RPMI7951 (cell line): ENCODE data around the gene TMEM134. TPM values are rescaled to one million over a fixed set of nuclear protein-coding genes. Genes with fewer than 3 reads are reported as not detected.

Experiments used
- DNase-seq: peaks from one replicate; pipeline ENCODE4 v3.0.0-alpha.2; 2012; ENCODE audit warnings: low read depth
- total RNA-seq: library from RNA; depleted of rRNA; stranded (reverse); fragments of >200 nt; shearing (Covaris generic); gene quantifications from 2 replicates; pipeline ENCODE4 v1.2.3, GENCODE V29; 2014; rRNA removed

Gene TMEM134
- total RNA-seq, 1 experiment from 2014 or later = 28.0 TPM

GRCh38 chr11:67422891-67423290, 46.2 kb downstream of the TMEM134 start:
- DNase-seq = no peak

DNA sequence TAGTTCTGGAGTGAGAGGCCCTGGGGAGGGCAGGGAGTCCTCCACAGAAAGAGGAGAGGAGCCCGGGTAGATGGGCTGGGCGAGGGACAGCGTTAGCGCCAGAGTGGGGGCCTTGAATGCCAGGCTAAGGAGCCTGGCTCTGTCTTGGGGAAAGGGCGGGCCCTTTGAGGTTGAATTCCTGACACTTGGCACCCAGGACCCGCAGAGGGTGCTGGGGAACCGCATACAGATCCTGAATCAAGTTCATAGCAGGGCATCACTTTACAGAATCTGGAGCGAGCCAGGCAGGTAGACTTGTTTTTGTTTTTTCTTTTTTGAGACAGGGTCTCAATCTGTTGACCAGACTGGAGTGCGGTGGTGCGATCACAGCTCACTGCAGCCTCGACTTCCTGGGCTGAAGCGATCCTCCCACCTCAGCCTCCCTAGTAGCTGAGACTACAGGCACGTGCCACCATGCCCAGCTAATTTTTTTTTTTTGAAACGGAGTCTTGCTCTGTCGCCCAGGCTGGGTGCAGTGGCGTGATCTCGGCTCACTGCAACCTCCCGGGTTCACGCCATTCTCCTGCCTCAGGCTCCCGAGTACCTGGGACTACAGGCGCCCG, 47.5 kb downstream of the TMEM134 start:
- DNase-seq = no peak

DNA sequence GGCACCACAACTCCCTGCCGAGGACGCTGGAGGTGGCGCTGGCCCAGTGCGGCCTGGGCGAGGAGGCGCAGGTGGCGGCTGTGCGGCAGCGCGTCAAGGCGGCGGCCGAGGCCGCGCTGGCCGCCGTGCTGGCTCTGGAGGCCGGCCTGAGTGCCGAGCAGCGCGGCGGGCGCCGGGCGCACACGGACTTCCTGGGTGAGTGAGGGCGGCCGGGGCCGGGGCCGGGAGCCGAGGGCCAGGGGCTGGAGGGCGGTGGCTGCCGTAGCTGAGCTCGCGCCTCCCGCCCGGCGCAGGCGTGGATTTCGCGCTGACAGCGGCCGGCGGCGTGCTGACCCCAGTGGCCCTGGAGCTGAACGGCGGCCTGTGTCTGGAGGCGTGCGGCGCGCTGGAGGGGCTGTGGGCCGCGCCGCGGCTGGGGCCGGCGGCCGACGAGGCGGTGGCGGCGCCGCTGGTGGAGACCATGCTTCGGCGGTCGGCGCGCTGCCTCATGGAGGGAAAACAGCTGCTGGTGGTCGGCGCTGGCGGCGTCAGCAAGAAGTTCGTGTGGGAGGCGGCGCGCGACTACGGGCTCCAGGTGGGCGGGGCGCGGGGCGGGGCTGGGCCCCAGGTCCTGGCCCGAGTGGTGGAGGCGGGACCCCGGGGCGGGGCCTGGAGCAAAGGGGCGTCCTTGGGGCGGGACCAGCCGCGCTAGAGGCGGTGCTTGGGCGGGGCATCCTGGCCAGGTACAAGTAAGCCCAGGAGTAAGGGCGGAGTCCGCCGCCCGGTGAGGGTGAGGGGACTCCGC, 48.2 kb downstream of the TMEM134 start:
- DNase-seq = peak; percentile 87

GRCh38 chr11:67420147-67420645, 48.9 kb downstream of the TMEM134 start:
- DNase-seq = no peak

DNA sequence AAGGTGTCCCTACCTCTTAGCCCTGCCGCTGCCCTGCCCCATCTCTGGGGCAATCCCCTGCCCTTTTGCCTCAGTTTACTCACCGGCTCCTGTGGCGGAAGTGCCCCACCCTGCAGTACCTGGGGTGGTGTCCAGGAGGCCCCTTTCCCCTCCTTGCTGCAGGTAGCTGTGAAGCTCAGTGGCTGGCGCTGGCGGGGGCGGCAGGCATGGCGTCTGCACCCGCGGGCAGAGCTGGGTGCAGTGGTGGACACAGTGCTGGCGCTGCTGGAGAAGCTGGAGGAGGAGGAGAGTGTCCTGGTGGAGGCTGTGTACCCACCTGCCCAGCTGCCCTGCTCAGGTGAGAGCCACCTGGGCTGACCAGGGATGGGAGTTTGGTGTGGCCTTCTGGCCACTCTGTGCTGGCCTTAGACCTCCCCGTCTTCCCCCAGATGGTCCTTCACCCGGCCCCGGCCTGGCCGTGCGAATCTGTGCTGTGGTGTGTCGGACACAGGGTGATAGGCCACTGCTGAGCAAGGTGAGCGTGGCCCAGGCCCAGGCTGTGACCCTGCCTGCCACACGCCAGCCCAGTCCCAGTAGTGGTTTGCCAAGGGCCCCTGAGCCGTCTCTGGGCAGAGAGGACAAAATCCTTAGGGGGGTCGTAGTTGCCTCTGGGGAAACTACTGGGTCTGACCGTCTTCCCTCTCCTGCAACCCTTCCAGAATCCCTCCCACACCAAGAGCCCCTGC, 49.6 kb downstream of the TMEM134 start:
- no peak for DNase-seq

DNA sequence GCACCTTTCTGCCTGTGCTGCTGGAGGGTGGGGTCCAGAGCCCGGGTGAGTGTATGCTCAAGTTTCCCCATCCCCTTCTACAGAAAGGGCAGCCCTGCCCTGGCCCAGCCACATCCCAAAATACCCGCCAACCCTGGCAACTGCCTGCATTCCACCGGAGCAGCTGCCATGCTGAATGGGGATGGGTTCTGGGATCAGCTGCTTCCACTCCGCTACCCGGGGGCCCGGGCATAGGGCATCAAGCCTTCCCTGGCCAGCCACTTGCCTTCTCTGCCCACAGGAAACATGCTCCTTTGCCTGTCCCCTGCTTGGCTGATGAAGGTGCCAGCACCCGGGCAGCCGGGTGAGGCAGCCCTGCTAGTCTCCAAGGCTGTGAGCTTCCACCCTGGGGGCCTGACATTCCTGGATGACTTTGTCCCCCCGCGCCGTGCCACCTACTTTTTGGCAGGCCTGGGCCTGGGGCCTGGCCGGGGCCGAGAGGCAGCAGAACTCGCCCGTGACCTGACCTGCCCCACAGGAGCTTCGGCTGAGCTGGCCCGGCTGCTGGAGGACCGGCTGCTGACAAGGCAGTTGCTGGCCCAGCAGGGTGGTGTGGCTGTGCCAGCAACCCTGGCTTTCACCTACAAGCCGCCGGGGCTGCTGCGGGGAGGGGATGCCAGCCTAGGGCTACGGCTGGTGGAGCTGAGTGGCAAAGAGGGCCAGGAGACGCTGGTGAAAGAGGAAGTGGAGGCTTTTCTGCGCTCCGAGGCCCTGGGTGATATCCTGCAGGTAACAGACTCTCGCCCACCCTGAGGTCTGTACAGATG, 50.4 kb downstream of the TMEM134 start:
- no peak for DNase-seq

DNA sequence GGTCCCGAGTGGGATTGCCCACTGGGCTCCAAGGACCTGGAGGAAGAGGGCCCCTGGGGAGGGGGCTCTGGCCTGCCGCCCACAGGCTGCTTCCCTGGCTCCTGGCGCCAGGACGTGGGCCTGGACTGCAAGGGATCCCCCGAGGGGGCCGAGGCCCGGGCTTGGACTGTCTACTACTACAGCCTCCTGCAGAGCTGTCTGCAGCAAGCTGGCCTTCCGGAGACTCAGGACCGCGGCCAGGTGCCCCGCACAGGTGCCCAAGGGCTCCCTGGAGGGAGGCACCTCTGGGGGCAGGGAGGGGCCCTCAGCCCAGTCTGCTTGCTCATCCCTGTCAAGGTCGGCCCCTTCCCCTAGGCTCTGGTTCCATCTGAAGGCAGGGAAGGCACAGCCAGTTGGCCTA, 51.6 kb downstream of the TMEM134 start:
- DNase-seq = no peak

- no peak for DNase-seq
Observed at GRCh38 chr11:67416416-67417335, 52.4 kb downstream of the TMEM134 start.

- no peak for DNase-seq
Observed at GRCh38 chr11:67415501-67416304, 53.3 kb downstream of the TMEM134 start, which contains the start of gene CARNS1. CARNS1 (plus strand) TSS chr11:67415678; CDS start chr11:67416200, 522 bp downstream.

GRCh38 chr11:67413266-67413849, 55.7 kb downstream of the TMEM134 start:
- no peak for DNase-seq

DNA sequence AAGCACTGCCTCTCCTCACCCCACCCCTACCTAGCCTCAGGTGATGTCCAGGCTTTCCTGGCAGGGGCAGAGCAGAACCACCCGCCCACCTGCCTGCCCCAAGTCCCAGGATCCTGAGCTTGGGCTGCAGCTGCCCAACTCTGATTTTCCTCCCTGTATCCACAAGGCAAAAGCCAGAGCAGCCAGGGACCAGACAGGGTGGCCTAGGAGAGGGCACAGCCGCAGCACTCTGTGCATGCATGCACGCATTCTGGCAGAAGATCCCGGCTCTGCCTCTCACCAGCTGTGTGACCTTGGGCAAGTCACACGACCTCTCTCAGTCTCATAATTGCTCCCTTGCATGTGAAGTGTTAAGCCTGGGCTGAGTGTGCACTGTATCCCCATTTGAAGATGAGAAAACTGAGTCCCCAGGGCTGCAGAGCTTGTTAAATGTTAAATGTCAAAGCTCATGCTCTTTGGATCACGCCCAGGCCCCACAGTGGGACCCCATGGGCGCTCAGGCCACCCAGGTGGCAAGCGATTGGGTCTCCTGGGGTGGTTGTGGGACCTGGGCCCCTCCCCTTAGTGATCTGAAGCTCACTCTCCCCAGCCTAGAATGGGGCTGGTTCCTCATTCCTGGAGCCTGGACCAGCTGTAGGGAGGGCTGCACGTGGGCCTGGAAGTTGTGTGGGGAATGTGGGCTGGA, 56.4 kb downstream of the TMEM134 start:
- DNase-seq = no peak

GRCh38 chr11:67411785-67412152, 57.3 kb downstream of the TMEM134 start:
- no peak for DNase-seq

Other genes starting within 250 kb of the TMEM134 start
- 22.0 and 32.9 TPM in 2 replicates for gene GRK2, start 202.8 kb downstream of the TMEM134 start, total RNA-seq
- 17.6 and 28.5 TPM in 2 replicates for gene ANKRD13D, start 179.9 kb downstream of the TMEM134 start, total RNA-seq
- 8.0 and 10.9 TPM in 2 replicates for gene SSH3, start 165.7 kb downstream of the TMEM134 start, total RNA-seq
- 68.0 and 85.3 TPM in 2 replicates for gene POLD4, start 115.7 kb downstream of the TMEM134 start, total RNA-seq
- gene CLCF1, start 95.7 kb downstream of the TMEM134 start, total RNA-seq = 4.8 and 5.4 TPM in 2 replicates
- gene RAD9A, start 77.3 kb downstream of the TMEM134 start, total RNA-seq = 8.5 and 13.8 TPM in 2 replicates
- 300 and 345 TPM in 2 replicates for gene PPP1CA, start 67.4 kb downstream of the TMEM134 start, total RNA-seq
- gene TBC1D10C, start 65.2 kb downstream of the TMEM134 start, total RNA-seq = not detected in 2 replicates
- not detected in 2 replicates for gene CARNS1, start 53.6 kb downstream of the TMEM134 start, total RNA-seq
- gene RPS6KB2, start 40.8 kb downstream of the TMEM134 start, total RNA-seq = 46.5 and 48.2 TPM in 2 replicates
- gene PTPRCAP, start 31.6 kb downstream of the TMEM134 start, total RNA-seq = 0.39 TPM in 1 of 2 replicates, not detected in the other
- 88.6 and 104 TPM in 2 replicates for gene CORO1B, start 25.8 kb downstream of the TMEM134 start, total RNA-seq
- not detected in 2 replicates for gene GPR152, start 16.5 kb downstream of the TMEM134 start, total RNA-seq
- gene CABP4, start 13.9 kb downstream of the TMEM134 start, total RNA-seq = not detected in 2 replicates
- 106 and 114 TPM in 2 replicates for gene AIP, start 13.8 kb upstream of the TMEM134 start, total RNA-seq
- 16.2 and 44.0 TPM in 2 replicates for gene PITPNM1, start 36.1 kb upstream of the TMEM134 start, total RNA-seq
- 71.7 and 84.9 TPM in 2 replicates for gene CDK2AP2, start 38.9 kb upstream of the TMEM134 start, total RNA-seq
- not detected in 2 replicates for gene CABP2, start 54.2 kb upstream of the TMEM134 start, total RNA-seq
- gene GSTP1, start 114.6 kb upstream of the TMEM134 start, total RNA-seq = 1,090 and 1,270 TPM in 2 replicates
- 203 and 251 TPM in 2 replicates for gene NDUFV1, start 137.7 kb upstream of the TMEM134 start, total RNA-seq
- 7.2 and 11.6 TPM in 2 replicates for gene NUDT8, start 160.7 kb upstream of the TMEM134 start, total RNA-seq
- gene TBX10, start 170.5 kb upstream of the TMEM134 start, total RNA-seq = not detected in 2 replicates
- 0.96 TPM in 1 of 2 replicates, not detected in the other for gene ACY3, start 181.5 kb upstream of the TMEM134 start, total RNA-seq
- gene ALDH3B2, start 205.4 kb upstream of the TMEM134 start, total RNA-seq = not detected in 2 replicates